MM.1S (cell line): ENCODE results near the gene MPPED1.

Source experiments
- DNase-seq: peaks from one replicate; pipeline ENCODE4 v3.0.0-alpha.2; 2015
- H2AFZ ChIP-seq: fragments of 300-600 bp; sonication (generic); 2 replicates; pipeline ENCODE4 v1.6.0; 2016; ENCODE audit warnings: antibody characterized with exemption, low read length
- H3F3A ChIP-seq: fragments of 300-600 bp; sonication (generic); 2 replicates; pipeline ENCODE4 v1.6.1; 2016; ENCODE audit warnings: mild to moderate bottlenecking, antibody characterized with exemption, low read length, moderate library complexity, mixed read lengths; ENCODE audit not compliant: insufficient read depth
- H3K27ac ChIP-seq: fragments of 300-600 bp; sonication (generic); 2 replicates; pipeline ENCODE4 v1.5.1; 2016; ENCODE audit warnings: mild to moderate bottlenecking, low read length
- H3K27me3 ChIP-seq: fragments of 300-600 bp; sonication (generic); replicated peaks from 2 replicates; pipeline ENCODE4 v1.6.0; 2016; ENCODE audit warnings: low read length; ENCODE audit not compliant: insufficient read depth
- H3K36me3 ChIP-seq: fragments of 300-600 bp; sonication (generic); replicated peaks from 2 replicates; pipeline ENCODE4 v1.6.1; 2016; ENCODE audit warnings: mild to moderate bottlenecking, low read length, mixed read lengths; ENCODE audit not compliant: insufficient read depth
- H3K4me1 ChIP-seq: fragments of 300-600 bp; sonication (generic); 2 replicates; pipeline ENCODE4 v1.6.1; 2016; ENCODE audit warnings: low read length, mixed read lengths
- H3K4me2 ChIP-seq: fragments of 300-600 bp; sonication (generic); 2 replicates; pipeline ENCODE4 v1.6.0; 2016; ENCODE audit warnings: low read depth, low read length
- H3K4me3 ChIP-seq: fragments of 300-600 bp; sonication (generic); 2 replicates; pipeline ENCODE4 v1.5.1; 2016; ENCODE audit warnings: low read length, mixed read lengths
- H3K79me2 ChIP-seq: fragments of 300-600 bp; sonication (generic); 2 replicates; pipeline ENCODE4 v1.6.1; 2016; ENCODE audit warnings: mixed run types, low read length, mixed read lengths
- H3K9ac ChIP-seq: fragments of 300-600 bp; sonication (generic); 2 replicates; pipeline ENCODE4 v1.6.1; 2016; ENCODE audit warnings: low read length, mixed read lengths
- H3K9me2 ChIP-seq: fragments of 300-600 bp; sonication (generic); replicated peaks from 2 replicates; pipeline ENCODE4 v1.6.1; 2016; ENCODE audit warnings: mild to moderate bottlenecking, low read length, mixed read lengths; ENCODE audit not compliant: insufficient read depth
- H3K9me3 ChIP-seq: fragments of 300-600 bp; sonication (generic); replicated peaks from 2 replicates; pipeline ENCODE4 v1.6.1; 2016; ENCODE audit warnings: mild to moderate bottlenecking, low read length, mixed read lengths; ENCODE audit not compliant: insufficient read depth
- H4K20me1 ChIP-seq: fragments of 300-600 bp; sonication (generic); 2 replicates; pipeline ENCODE4 v1.6.1; 2016; ENCODE audit warnings: mild to moderate bottlenecking, low read length, moderate library complexity, mixed read lengths; ENCODE audit not compliant: insufficient read depth
- CTCF ChIP-seq: fragments of 300-600 bp; sonication (generic); IDR thresholded peaks from 2 replicates; pipeline ENCODE4 v1.5.1; 2016; ENCODE audit warnings: antibody characterized with exemption, low read length, mixed read lengths
- EZH2 ChIP-seq: fragments of 300-600 bp; sonication (generic); optimal IDR thresholded peaks from 2 replicates; pipeline ENCODE3; 2017; ENCODE audit warnings: low read depth, mild to moderate bottlenecking, antibody characterized with exemption, low read length, mixed read lengths
- EZH2phosphoT487 ChIP-seq: fragments of 300-600 bp; sonication (generic); IDR thresholded peaks from 2 replicates; pipeline ENCODE4 v1.6.1; 2018; ENCODE audit warnings: antibody characterized with exemption, low read length

The MPPED1 gene

GRCh38 chr22:43428005-43428485 is 16.2 kb downstream of the MPPED1 start:
- Histone ChIP-seq H3F3A (no peaks in the 10 kb centered on the region), H3K79me2 (no peaks in the 10 kb centered on the region), H3K9me2 (no peaks in the 10 kb centered on the region), H3K4me1 (no peaks in the 10 kb centered on the region), H3K27me3 (peaks cover 93% of the 10 kb centered on the region), H3K9ac (no peak overlapping the region), H3K4me2 (no peak overlapping the region), H3K4me3 (no peak overlapping the region), H3K9me3 (no peaks in the 10 kb centered on the region), H4K20me1 (no peaks in the 10 kb centered on the region), H3K27ac (no peak overlapping the region), H2AFZ (no peak overlapping the region), H3K36me3 (no peaks in the 10 kb centered on the region)
- TF ChIP-seq EZH2phosphoT487 (no peak), EZH2 (no peak), CTCF (no peak)
- no peak for DNase-seq

DNA sequence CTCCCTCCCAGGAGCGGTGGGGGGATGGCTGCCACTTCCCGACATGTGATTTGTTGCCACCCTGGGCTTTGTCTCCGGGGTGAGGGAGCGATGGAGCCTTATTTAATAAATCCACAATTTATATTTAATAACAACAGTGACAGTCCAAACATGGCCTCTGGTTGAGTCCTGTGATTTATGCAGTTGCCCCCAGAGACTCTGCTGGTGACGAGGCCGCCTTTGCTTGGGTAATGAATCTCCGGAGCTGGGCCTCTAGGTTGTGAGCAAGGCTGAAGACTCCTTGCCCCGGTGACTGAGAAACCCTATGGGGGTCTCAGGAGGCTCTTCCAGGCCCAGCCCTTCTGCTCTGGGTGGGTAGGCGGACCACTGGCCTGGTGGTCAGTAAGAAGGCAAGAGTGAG is 16.7 kb downstream of the MPPED1 start:
- no peak overlapping the region for H2AFZ ChIP-seq
- no peak overlapping the region for H3K9ac ChIP-seq
- no peaks in the 10 kb centered on the region for H3K9me3 ChIP-seq
- no peaks in the 10 kb centered on the region for H3K79me2 ChIP-seq
- no peak overlapping the region for H3K27ac ChIP-seq
- no peak for DNase-seq
- H3K36me3 ChIP-seq, result no peaks in the 10 kb centered on the region
- no peaks in the 10 kb centered on the region for H3F3A ChIP-seq
- H3K27me3 ChIP-seq, result peaks cover 93% of the 10 kb centered on the region
- H3K4me1 ChIP-seq, result no peaks in the 10 kb centered on the region
- no peak for TF ChIP-seq CTCF
- no peak for TF ChIP-seq EZH2phosphoT487
- no peak for TF ChIP-seq EZH2
- no peaks in the 10 kb centered on the region for H4K20me1 ChIP-seq
- H3K9me2 ChIP-seq, result no peaks in the 10 kb centered on the region
- no peak overlapping the region for H3K4me3 ChIP-seq
- no peak overlapping the region for H3K4me2 ChIP-seq

DNA sequence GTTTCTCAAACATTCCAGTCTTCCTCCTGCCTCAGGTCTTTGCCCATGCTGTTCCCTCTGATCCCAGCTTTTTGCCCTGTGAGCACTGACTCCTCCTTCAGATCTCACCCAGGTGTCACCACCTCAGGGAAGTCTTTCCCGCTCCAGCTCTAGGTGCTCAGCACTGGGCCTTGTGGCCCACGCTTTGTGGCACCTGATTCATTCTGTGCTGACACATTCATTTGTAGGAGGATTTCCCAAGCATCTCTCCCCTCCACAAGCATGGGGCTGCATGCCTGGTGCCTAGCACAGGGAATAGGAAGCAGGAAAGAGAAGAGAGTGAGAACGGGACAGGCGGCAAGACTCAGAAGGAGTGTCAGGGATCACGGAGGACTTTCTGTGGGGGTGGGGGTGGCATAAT is 17.6 kb downstream of the MPPED1 start:
- H4K20me1 ChIP-seq, result no peaks in the 10 kb centered on the region
- DNase-seq, result no peak
- H3K27me3 ChIP-seq, result peaks cover 93% of the 10 kb centered on the region
- H3K9me2 ChIP-seq, result no peaks in the 10 kb centered on the region
- no peak overlapping the region for H3K27ac ChIP-seq
- TF ChIP-seq EZH2, result no peak
- TF ChIP-seq EZH2phosphoT487, result no peak
- TF ChIP-seq CTCF, result no peak
- no peak overlapping the region for H2AFZ ChIP-seq
- no peak overlapping the region for H3K4me2 ChIP-seq
- no peaks in the 10 kb centered on the region for H3K36me3 ChIP-seq
- no peaks in the 10 kb centered on the region for H3F3A ChIP-seq
- H3K9me3 ChIP-seq, result no peaks in the 10 kb centered on the region
- H3K9ac ChIP-seq, result no peak overlapping the region
- no peaks in the 10 kb centered on the region for H3K4me1 ChIP-seq
- H3K79me2 ChIP-seq, result no peaks in the 10 kb centered on the region
- H3K4me3 ChIP-seq, result no peak overlapping the region
